ENCODE results near the gene NXPH2.

DNA sequence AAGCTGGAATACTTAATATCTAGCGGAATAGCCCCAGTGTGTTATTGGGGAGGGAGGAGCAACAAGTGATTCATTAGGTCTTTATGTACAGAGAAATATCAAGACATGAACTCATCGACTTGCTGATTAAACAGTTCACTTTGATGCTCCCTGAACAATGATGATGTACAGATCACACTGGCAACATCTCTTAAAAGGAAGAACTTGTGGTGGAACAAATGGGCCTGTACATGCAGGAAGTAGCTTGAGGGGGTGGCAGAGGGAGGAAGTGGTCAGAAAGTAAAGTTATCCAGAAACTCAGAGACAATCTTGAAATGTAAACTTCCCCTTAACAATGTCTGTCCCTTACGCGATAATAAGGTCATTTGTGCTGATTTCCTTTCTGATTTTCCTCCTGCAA lies 90.5 kb downstream of the NXPH2 start:
- TF ChIP-seq POLR2A (IDR thresholded peaks at IDR 0.05): no peak
- TF ChIP-seq, protein P1, sequence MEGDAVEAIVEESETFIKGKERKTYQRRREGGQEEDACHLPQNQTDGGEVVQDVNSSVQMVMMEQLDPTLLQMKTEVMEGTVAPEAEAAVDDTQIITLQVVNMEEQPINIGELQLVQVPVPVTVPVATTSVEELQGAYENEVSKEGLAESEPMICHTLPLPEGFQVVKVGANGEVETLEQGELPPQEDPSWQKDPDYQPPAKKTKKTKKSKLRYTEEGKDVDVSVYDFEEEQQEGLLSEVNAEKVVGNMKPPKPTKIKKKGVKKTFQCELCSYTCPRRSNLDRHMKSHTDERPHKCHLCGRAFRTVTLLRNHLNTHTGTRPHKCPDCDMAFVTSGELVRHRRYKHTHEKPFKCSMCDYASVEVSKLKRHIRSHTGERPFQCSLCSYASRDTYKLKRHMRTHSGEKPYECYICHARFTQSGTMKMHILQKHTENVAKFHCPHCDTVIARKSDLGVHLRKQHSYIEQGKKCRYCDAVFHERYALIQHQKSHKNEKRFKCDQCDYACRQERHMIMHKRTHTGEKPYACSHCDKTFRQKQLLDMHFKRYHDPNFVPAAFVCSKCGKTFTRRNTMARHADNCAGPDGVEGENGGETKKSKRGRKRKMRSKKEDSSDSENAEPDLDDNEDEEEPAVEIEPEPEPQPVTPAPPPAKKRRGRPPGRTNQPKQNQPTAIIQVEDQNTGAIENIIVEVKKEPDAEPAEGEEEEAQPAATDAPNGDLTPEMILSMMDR (IDR thresholded peaks at IDR 0.05): no peak

Data from heart left ventricle (tissue), 13 donors.